Stromal cell of bone marrow (primary cell): ENCODE results near the gene ISLR.
"Not testable (repeated sequence)": the region's sequence is repeated elsewhere in the genome, so short reads cannot be mapped to it uniquely, and the experiment has no call there.

Source experiments
- DNase-seq: peaks from one replicate; pipeline ENCODE4 v3.0.0-alpha.2; 2012; ENCODE audit warnings: low read depth

The ISLR gene

GRCh38 chr15:74136814-74137536, 36.5 kb upstream of the ISLR start:
- no peak for DNase-seq

DNA sequence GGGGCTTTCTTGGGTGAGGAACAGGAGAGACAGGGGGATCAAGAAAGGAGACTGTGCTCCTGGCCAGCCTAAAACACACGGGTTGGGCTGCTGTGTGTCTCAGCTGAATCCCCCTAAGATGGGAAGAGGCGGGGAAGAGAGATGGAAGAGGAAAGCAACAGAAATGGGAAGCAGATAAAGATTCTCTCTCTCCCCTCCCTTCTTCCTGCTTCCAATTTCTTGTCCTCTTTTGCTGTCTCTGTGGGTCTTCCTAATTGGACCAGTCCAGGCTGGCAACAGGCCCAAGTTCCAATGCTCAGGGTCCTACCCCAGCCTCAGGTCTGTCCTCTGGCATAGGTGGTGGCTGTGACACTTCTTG, 36.0 kb upstream of the ISLR start:
- DNase-seq: no peak

GRCh38 chr15:74138642-74139041, 34.9 kb upstream of the ISLR start:
- no peak for DNase-seq

- DNase-seq: no peak
Observed at GRCh38 chr15:74141591-74141990, 31.9 kb upstream of the ISLR start.

DNA sequence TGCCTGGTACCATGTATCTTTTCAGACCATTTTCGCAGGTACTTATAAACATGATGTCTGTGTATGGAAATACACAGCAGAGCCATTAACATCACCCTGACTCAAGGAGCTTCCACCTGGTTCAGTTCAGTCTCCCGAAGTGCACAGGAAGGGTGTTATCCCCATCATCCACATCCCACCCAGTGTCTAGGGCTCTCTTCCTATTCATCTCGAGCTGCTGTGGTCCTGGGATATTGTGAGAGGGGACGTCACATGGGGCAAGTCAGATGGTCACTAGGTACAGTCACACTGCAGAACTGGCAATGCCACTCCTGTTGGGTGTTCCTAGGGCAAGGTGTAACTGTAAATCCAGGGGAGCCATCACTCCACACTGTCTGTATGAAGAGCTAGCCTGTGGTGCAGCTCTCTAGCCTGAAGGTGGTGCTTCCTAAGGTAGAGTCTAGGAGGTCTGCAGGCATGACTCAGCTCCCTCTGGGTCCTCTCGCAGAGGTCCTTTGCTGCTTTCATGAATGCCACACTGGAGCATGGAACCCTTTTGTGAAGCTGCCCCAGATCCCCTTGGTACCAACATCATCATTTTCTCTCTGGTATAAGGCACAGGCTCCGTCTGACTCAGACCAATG, 29.2 kb upstream of the ISLR start:
- no peak for DNase-seq

DNA sequence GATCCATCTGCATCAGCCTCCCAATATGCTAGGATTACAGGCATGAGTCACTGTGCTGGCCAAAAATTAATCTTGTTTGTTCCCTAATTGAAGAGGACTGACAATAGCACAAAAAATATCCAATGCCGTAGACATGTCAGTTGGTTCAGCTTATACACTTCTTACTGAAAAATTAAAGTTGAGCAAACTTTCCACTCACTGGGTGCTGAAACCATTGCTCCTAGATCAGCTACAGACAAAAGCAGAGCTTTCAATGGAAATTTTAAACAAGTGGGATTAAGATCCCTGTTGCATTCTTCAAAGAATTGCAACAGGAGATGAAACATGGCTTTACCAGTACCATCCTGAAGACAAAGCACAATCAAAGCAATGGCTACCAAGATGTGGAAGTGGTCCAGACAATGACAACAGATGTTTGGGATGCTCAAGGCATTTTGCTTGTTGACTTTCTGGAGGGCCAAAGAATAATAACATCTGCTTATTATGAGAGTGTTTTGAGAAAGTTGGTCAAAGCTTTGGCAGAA, 27.2 kb upstream of the ISLR start:
- DNase-seq: no peak

DNA sequence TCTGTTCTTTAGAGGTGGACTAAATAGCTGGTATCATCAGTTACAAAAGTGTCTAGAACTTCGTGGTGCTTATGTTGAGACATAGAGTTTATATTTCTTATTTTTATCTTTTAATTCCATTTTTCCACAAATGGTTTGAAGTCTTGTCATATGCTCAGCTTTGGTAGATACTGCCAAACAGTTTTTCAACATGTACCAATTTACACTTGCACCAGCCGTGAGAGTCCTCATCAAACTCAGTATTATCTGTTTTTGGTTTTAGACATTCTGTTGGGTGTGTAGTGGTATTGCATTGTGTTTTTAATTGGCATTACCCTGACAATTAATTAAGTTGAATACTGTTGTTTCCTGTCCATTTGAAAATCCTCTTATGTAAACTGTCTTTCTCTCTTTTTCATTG, 26.5 kb upstream of the ISLR start:
- DNase-seq: no peak

DNA sequence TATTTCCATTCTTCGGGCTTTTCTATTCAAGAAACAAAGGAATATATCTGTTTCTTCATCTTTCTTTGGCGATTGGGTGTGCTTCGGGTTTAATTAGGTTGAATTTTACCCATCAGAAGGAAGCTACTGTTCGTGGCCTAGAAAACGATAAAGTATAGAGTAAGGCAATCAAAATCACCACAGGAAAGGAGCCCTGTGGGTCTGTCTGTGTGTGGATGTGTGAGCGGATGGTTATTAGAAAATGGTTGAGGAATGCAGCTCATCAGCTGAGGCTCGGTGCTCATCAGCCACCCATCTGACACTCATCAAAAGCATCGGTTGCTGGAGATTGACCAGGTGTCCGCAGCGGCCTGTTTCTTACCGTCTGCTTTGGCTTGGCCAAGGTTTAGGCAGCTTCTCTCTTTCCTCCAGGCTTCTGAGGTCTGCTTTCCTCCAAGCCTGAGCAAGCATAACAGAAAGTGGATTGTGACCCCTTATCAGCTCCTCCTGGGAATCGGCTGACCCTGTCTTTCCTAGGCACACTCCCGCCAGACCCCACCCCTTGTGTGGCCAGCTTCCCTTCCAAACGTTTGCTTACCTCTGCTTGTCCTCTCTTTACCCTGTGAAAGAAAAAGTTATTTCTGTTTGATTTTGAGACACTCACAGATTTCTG, 17.6 kb upstream of the ISLR start:
- no peak for DNase-seq

- no peak for DNase-seq
Observed at GRCh38 chr15:74156678-74157411, 16.7 kb upstream of the ISLR start.

GRCh38 chr15:74157868-74158827, 15.4 kb upstream of the ISLR start:
- DNase-seq: no peak

DNA sequence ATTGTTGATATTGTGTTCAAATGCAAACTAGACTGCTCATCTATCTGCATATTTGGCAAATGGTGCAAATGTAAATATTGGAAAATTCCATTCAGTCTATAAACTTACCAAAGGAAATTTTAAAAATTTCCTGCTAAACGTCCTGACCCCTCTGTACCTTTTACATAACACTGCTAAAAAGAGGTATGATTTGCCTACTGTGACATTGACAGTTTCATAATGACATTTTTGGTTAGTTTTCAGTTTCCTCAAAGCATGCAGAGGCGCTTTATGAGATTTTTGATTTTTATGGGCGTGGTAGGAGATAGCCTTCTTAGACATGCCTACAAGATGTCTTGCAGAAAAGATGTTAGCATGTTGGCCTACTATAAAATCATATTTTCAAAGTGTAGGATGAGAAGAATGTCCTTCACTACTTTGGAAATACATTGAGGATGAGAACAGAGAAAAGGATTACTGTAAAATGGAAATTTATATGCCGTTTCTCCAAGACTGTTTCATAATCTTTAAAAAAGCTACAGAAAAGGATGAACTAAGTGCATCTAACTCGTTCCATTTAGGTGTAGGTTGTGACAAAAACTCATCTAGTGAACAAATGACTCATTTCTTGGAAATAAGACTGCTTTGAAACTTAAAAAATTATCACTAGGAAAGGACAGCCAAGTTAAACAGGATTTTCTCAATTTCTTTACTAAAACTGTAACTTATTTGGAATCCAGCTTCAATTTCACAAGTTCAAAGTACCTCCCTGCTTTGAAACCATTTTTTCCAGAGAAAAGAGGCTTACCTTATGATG, 14.5 kb upstream of the ISLR start:
- DNase-seq: no peak

- DNase-seq: no peak
Observed at GRCh38 chr15:74159773-74160172, 13.7 kb upstream of the ISLR start.

DNA sequence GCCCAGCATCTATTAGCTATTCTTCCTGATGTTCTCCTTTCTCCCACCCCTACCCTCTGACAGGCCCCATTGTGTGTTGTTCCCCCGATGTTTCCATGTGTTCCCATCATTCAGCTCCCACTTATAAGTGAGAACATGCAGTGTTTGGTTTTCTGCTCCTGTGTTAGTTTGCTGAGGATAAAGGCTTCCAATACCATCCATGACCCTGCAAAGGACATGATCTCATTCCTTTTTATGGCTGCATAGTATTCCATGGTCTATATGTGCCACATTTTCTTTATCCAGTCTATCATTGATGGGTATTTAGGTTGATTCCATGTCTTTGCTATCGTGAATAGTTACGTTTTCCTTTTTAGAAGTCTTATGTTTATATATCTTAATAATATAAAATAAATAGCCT, 13.1 kb upstream of the ISLR start:
- not testable (repeated sequence) for DNase-seq

DNA sequence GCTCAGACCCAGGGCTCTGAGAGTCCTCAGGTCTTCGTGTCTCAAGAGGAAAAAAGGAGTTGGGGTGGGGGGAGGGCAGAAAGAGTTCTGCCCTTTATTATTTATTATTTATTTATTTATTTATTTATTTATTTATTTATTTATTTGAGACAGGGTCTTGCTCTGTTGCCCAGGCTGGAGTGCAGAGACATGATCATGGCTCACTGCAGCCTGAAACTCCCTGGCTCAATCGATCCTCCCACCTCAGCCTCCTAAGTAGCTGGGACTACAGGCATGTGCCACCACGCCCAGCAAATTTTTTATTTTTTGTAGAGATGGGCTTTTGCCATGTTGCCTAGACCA, 11.3 kb upstream of the ISLR start:
- DNase-seq: not testable (repeated sequence)

GRCh38 chr15:74165461-74165860, 8.0 kb upstream of the ISLR start:
- DNase-seq: no peak

DNA sequence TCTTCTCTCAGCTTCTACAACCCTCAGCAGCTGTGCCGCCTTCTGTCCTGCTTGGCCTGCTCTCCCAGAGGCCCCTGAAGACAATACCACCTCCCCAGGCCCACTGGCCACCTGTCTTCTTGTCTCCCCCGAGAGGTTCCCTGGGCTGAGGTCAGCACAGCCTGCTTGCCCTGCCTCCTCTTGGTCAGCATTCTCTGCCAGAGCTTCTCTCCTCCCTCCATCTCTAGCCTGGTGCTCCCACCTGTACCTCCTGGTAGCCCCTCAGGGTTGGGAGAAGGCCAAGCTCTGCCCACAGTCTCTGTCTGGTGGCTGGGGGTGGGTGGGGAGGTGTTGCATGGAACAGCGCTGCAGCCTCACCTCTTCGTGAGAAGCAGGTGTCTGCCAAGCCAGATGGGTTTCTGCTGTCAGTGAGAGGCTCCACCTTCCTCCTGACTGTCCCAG, 5.6 kb upstream of the ISLR start:
- no peak for DNase-seq

- no peak for DNase-seq
Observed at GRCh38 chr15:74168711-74169126, 4.8 kb upstream of the ISLR start.

DNA sequence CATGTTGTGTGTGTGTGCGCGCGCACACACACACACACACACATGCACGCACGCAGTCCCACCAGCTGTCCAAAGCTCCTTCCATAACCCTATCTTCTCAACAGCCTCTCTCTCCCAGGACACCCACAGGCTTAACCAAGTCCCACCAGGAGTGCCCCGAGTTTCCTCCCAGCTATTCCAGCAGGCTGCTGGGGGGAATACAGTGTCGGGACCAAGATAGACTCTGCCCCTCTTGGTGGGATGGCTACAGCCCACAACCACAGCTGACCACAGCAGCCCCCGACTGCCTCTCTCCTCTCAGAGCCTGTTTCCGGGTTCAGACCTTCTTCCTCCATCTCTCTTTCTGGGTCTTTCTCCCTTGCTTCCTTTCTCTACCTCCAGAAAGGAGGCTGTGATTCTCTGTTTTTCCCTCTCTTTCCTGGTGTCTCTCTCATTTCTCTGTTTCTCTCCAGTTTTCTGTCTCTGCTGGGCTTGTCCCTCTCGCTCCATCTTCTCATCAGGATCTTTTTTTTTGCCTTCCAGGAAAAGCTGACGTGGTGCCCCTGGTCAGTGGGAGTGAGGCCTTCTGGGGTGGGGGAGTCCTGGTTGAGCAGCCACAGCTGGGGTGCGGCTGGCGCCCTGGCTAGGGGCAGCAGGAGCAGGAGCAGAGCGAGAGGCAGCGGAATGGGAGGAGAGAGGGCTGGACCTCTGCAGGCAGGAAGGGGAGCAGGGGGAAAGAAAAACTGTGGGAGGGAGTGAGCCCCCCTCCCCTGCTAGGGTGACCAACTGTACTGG, 3.3 kb upstream of the ISLR start:
- no peak for DNase-seq

GRCh38 chr15:74170875-74171578, 2.5 kb upstream of the ISLR start:
- DNase-seq: no peak
